ENCODE data around the gene CLDN34.

GRCh38 chrX:10004832-10005475, 37.8 kb downstream of the CLDN34 start:
- TF ChIP-seq EP300 (IDR thresholded peaks at IDR 0.05; ENCODE audit: borderline replicate concordance) = no peak
- no peak for TF ChIP-seq YY1 (IDR thresholded peaks at IDR 0.05; ENCODE audit: low read depth)
- TF ChIP-seq FOXM1 (IDR thresholded peaks at IDR 0.05; ENCODE audit: borderline replicate concordance, low read depth) = no peak
- no peak for TF ChIP-seq ZBTB7A (IDR thresholded peaks at IDR 0.05; ENCODE audit: low read depth)
- TF ChIP-seq CREB1 (IDR thresholded peaks at IDR 0.05; ENCODE audit: low read depth) = no peak
- no peak for TF ChIP-seq TEAD4 (IDR thresholded peaks at IDR 0.05)
- TF ChIP-seq, protein P1, sequence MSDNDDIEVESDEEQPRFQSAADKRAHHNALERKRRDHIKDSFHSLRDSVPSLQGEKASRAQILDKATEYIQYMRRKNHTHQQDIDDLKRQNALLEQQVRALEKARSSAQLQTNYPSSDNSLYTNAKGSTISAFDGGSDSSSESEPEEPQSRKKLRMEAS (IDR thresholded peaks at IDR 0.05) = no peak
